GM12801 (cell line): ENCODE results near the gene LCN6.

ENCODE experiments used
- TF ChIP-seq, protein P1 (sequence below): IDR thresholded peaks from one replicate; pipeline ENCODE4 v1.5.1; 2011; ENCODE audit warnings: control low read depth; ENCODE audit not compliant: insufficient read length; ENCODE audit errors: extremely low read depth

Gene LCN6

DNA sequence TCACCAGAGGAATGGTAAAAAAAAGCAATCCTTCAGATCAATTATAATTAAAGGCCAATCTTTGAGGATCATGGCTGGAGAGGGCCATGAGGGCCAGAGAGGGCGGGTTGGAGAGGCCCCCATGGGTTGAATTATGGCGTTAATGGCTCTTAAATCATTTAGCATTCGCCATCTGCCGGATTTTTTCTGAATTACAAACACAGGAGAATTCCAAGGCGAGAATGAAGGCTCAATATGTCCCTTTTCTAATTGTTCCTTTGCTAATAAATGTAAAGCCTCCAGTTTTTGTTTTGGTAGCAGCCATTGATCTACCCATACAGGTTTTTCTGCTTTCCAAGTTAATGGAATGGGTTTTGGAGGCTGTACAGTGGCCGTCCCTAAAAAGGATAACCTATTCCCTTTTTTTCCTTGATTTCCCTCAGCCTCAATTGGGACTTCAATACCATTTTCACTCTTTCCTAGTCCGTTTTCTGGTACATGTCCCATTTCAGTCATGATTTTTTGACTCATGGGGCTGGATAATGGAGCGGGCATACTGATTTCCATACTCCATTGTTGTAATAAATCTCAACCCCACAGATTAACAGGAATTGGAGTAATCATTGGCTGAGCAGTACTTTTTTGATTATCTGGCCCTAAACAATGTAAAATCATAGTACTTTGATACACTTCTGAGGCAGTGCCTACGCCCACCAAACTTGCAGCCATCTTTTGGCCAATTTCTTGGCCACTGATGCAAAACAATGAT lies 36.1 kb upstream of the LCN6 start:
- TF ChIP-seq, protein P1, sequence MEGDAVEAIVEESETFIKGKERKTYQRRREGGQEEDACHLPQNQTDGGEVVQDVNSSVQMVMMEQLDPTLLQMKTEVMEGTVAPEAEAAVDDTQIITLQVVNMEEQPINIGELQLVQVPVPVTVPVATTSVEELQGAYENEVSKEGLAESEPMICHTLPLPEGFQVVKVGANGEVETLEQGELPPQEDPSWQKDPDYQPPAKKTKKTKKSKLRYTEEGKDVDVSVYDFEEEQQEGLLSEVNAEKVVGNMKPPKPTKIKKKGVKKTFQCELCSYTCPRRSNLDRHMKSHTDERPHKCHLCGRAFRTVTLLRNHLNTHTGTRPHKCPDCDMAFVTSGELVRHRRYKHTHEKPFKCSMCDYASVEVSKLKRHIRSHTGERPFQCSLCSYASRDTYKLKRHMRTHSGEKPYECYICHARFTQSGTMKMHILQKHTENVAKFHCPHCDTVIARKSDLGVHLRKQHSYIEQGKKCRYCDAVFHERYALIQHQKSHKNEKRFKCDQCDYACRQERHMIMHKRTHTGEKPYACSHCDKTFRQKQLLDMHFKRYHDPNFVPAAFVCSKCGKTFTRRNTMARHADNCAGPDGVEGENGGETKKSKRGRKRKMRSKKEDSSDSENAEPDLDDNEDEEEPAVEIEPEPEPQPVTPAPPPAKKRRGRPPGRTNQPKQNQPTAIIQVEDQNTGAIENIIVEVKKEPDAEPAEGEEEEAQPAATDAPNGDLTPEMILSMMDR = no peak

DNA sequence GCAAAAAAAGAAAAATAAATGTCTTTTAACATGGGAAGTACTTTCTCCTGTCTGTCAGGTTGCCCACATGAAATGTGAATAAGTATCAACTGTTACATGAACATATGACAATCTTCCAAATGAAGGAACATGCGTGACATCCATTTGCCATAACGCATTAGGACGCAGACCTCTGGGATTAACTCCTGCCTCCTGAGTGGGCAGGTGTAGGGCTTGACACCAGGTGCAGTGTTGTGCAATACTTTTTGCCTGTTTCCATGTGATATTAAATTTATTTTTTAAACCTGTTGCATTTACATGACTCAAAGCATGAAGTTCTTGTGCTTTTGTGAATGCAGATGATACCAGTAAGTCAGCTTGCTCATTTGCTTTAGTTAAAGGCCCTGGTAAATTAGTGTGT lies 34.1 kb upstream of the LCN6 start:
- TF ChIP-seq, protein P1 = no peak

DNA sequence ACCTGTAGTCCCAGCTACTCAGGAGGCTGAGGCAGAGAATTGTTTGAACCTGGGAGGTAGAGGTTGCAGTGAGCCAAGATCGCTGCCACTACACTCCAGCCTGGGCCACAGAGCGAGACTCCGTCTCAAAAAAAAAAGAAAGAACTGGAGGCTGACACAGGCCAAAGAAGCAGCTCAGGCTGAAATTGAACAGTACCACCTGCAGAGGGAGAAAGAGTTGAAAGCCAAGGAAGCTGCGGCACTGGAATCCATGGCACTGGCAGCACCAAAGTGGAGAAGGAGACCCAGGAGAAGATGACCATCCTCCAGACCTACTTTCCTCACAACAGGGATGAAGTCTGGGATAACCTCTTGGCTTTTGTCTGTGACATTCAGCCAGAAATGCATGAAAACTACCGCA lies 31.5 kb upstream of the LCN6 start:
- TF ChIP-seq, protein P1 = no peak

DNA sequence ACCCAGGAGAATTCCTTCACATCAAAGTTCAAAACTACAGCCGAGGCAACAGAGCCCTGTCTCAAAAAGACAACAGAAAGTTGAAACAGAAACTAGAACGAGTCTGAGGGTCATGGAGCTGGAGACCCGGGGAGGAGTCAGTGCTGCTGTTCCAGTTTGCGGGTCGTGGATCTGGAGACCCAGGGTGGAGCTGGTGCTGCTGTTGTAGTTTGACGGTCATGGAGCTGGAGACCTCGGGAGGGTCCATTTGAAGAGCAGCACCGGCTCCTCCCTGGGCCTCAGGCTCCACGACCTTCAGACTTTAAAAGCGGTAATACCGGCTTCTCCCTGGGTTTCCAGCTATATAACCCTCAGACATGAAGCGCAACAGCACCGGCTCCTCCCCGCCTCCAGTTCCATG lies 29.0 kb upstream of the LCN6 start:
- TF ChIP-seq, protein P1 = no peak

DNA sequence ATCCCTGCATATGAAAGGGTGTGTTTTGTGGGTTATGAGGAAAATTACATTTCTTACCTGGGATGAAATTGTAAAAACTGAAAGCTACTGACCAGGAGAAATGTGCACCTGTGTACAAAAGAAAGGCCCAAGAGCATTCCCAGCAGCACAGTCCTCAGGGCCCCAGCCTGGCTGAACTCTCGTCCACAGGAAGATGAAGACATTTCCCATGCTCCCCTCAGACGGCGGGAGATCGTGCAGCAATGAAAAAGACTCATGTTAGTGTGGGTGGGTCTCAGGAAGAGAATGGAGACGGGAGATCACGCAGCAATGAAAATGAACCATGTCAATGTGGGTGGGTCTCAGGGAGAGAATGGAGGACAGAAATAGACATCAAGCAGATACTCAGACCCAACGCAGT lies 28.6 kb upstream of the LCN6 start:
- TF ChIP-seq, protein P1 = no peak

DNA sequence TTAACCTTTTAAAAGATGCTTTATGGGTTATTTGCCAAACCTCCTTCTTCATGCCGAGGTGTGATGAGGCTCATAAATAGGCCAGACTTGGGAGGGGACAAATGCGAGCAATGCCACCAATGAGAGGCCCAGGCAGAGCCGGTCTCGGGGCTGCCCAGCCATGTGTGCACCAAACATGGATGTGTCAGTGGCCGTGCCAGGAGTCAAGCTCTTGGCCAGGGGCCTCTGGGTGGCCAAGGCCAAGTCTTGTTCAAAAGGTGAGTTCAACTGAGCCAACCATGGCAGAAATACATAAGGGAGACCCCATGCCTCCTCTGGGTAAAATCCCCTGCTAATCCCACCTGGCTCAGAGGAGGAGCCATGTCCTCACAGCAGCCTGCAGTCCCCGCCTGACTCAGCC lies 26.9 kb upstream of the LCN6 start:
- TF ChIP-seq, protein P1 = no peak

DNA sequence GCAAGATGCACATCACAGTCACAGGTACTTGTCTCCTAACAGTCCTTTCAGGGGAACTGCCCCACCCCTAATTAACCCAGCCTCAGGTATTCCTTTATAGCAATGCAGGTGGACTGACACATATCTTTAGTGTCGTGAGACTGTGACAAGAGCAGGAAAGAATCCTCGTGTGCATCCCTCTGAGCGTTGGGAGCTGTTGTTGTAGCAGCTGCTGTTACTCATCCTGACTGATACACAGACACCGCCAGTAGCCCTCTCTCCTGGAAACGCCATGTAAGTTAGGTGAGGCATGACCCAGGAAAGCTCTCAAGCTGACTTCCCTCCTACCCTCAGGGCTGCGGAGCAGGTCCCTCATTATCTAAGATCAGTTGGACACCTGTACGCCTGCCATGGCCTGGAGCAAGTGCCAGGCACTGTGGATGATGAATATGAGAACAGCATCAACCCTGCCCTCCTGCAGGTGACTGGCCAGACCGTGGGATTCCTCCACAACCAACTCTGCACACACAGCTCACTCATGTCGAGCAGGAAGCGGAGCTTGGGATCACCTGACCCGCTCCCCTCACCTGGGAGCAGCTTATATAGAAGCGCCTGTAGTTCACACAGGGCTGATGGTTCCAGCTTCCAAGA lies 26.2 kb upstream of the LCN6 start:
- TF ChIP-seq, protein P1 = no peak
